ENCODE results near the gene FBRSL1. TPM values are rescaled to one million over a fixed set of nuclear protein-coding genes. Genes with fewer than 3 reads are reported as not detected.

FBRSL1 gene
- total and polyA plus RNA-seq, 2 donors (not counting 1 experiment from before 2014, with no cell fraction given), result 62.6 to 112 TPM

DNA sequence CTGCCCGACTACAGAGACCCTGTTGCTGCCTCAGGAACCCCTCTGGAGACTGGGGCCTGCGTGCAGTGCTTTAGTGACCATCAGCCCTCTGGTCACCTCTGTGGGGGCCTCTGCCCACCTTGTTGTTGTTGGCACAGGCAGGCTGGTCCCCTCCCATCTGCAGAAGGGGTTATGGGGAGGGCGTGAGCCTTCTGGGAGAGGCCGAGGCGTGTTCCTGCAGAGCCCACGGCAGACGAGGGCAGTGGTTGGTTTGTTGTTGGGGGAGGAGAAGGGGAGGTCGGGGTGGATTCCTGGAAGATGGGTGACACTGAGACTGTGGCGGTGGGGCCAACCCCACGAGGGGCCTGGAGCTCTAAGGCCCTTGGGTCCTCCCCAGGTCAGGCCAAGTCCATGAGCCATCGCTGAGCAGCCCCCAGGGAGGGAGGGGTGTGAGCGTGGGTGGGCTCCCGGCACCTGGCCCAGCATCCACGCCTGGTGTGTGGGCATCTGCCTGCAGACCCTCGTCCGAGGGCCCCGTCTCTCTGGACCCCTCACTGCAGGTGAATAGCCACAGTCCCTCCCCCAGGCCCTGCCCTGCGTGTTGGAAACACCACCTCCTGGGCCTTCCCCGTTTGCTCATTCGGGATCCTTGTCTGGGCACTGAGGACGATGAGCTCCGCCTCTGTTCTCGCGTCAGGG lies 23.6 kb downstream of the FBRSL1 start:
- no peak for ATAC-seq (ENCODE audit: low read depth)

More for the DNA sequence above, 23.6 kb downstream of the FBRSL1 start:
- H3K4me2 ChIP-seq (replicated peaks; ENCODE audit: low read depth, low read length, poor library complexity, severe bottlenecking), result no peak overlapping the region
- Mint-ChIP-seq H3K27me3 (no peaks in the 10 kb centered on the region), H3K9me3 (ENCODE audit: insufficient read depth) (no peaks in the 10 kb centered on the region), H3K4me1 (peaks cover 4% of the 10 kb centered on the region), H3K4me3 (no peak overlapping the region), H3K27ac (no peak overlapping the region)
- CTCF ChIA-PET, result interaction anchor here (3.5 kb wide), 1 partner anchor 98 kb away, joined by 12 read pairs; no protein-coding TSS in a partner anchor
- H4K20me1 ChIP-seq (ENCODE audit: control insufficient read depth, insufficient read depth, low read length, poor library complexity, severe bottlenecking), result peaks cover 85% of the 10 kb centered on the region
- no peak overlapping the region for H3K27ac ChIP-seq (ENCODE audit: low read length in 2 of 2)
- no peak overlapping the region for H2AFZ ChIP-seq (ENCODE audit: insufficient read depth, low read depth, low read length, poor library complexity, severe bottlenecking)
- H3K27me3 ChIP-seq (replicated peaks in 1 of 4; ENCODE audit: control extremely low read depth in 1 of 4, control insufficient read depth in 3 of 4, insufficient read depth in 4 of 4, low read length in 3 of 4), result peaks cover 0 to 14% (median 0%) of the 10 kb centered on the region in 4 experiments
- no peaks in the 10 kb centered on the region for H3K4me1 ChIP-seq (ENCODE audit: control insufficient read depth in 2 of 2, insufficient read depth in 2 of 2, low read length in 2 of 2)
- H3K36me3 ChIP-seq (replicated peaks in 1 of 2; ENCODE audit: control extremely low read depth in 1 of 2, control insufficient read depth in 1 of 2, extremely low read depth in 1 of 2, insufficient read depth in 2 of 2, low read length in 1 of 2), result peaks cover 0 to 29% of the 10 kb centered on the region in 2 experiments
- peaks cover 0 to 20% (median 0%) of the 10 kb centered on the region in 3 donors for H3K9me3 ChIP-seq (ENCODE audit: control extremely low read depth in 1 of 3, control insufficient read depth in 2 of 3, insufficient read depth in 1 of 3, low read length in 2 of 3)
- DNase-seq, result no peak
- intact Hi-C loops (cut with micrococcal nuclease), result no loop called here
- no peak overlapping the region for H3K4me3 ChIP-seq (ENCODE audit: control extremely low read depth in 1 of 5, extremely low read depth in 1 of 5, insufficient read depth in 1 of 5, low read depth in 2 of 5, low read length in 4 of 5)
- POLR2A ChIA-PET, result no interaction called here
- peaks cover 56% of the 10 kb centered on the region for H3K79me2 ChIP-seq (ENCODE audit: control insufficient read depth, insufficient read depth, low read length)
- no peak overlapping the region for H3K9ac ChIP-seq (ENCODE audit: low read length)
- WGBS (ENCODE audit: insufficient coverage), result 98% methylated on average over 19 of the region's 24 CpGs
- TF ChIP-seq, protein P1, sequence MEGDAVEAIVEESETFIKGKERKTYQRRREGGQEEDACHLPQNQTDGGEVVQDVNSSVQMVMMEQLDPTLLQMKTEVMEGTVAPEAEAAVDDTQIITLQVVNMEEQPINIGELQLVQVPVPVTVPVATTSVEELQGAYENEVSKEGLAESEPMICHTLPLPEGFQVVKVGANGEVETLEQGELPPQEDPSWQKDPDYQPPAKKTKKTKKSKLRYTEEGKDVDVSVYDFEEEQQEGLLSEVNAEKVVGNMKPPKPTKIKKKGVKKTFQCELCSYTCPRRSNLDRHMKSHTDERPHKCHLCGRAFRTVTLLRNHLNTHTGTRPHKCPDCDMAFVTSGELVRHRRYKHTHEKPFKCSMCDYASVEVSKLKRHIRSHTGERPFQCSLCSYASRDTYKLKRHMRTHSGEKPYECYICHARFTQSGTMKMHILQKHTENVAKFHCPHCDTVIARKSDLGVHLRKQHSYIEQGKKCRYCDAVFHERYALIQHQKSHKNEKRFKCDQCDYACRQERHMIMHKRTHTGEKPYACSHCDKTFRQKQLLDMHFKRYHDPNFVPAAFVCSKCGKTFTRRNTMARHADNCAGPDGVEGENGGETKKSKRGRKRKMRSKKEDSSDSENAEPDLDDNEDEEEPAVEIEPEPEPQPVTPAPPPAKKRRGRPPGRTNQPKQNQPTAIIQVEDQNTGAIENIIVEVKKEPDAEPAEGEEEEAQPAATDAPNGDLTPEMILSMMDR (IDR thresholded peaks at IDR 0.05), result no peak
- TF ChIP-seq EZH2 (IDR thresholded peaks at IDR 0.05; ENCODE audit: borderline replicate concordance, insufficient read depth, low read depth, low read length, poor library complexity, severe bottlenecking), result no peak
